Large intestine (tissue), 3 donors: ENCODE results near the gene LPIN2. TPM values are rescaled to one million over a fixed set of nuclear protein-coding genes. Genes with fewer than 3 reads are reported as not detected.
"Not testable (repeated sequence)": the region's sequence is repeated elsewhere in the genome, so short reads cannot be mapped to it uniquely, and the experiment has no call there.

ENCODE experiments used
- DNase-seq, 2 donors: peaks; one replicate each; pipeline versions ENCODE4 v3.0.0 to v3.0.0-alpha.2; 2013
- H3K27ac ChIP-seq: one replicate; pipeline ENCODE4 v1.5.1; 2013; ENCODE audit warnings: low read length
- H3K27me3 ChIP-seq: 2 replicates; pipeline ENCODE4 v1.6.1; 2013; ENCODE audit warnings: low read length; ENCODE audit not compliant: control insufficient read depth, insufficient read depth
- H3K36me3 ChIP-seq: 2 replicates; pipeline ENCODE4 v1.6.1; 2013; ENCODE audit warnings: low read length; ENCODE audit not compliant: control insufficient read depth, insufficient read depth
- H3K4me1 ChIP-seq: one replicate; pipeline ENCODE4 v1.6.1; 2013; ENCODE audit warnings: low read length; ENCODE audit not compliant: control insufficient read depth, insufficient read depth
- H3K4me3 ChIP-seq: one replicate; pipeline ENCODE4 v1.5.1; 2013; ENCODE audit warnings: low read length
- H3K9me3 ChIP-seq: one replicate; pipeline ENCODE4 v1.6.1; 2013; ENCODE audit warnings: mild to moderate bottlenecking, low read depth, low read length, moderate library complexity; ENCODE audit not compliant: control insufficient read depth
- WGBS: methylation state at CpG from one replicate; pipeline ENCODE4 v1.1.5; 2013; ENCODE audit warnings: low lambda C conversion rate; ENCODE audit not compliant: insufficient coverage; 5-methylcytosine and 5-hydroxymethylcytosine counted together
- polyA plus RNA-seq: library from polyadenylated mRNA; unstranded; fragments of 120-200 nt; gene quantifications from one replicate; pipeline ENCODE4 v1.2.1, GENCODE V29; 2013

LPIN2 gene
- polyA plus RNA-seq, 1 donor: 54.1 TPM

GRCh38 chr18:3008541-3008940 lies 4.4 kb downstream of the LPIN2 start:
- Histone ChIP-seq H3K27me3 (no peaks in the 10 kb centered on the region), H3K4me1 (peaks cover 12% of the 10 kb centered on the region), H3K27ac (no peak overlapping the region), H3K9me3 (no peaks in the 10 kb centered on the region), H3K4me3 (no peak overlapping the region), H3K36me3 (peaks cover 39% of the 10 kb centered on the region)
- 93% methylated on average over 2 of the region's 4 CpGs for WGBS
- no peak for DNase-seq

- H3K4me1 ChIP-seq: peaks cover 12% of the 10 kb centered on the region
- H3K27me3 ChIP-seq: no peaks in the 10 kb centered on the region
- 70% methylated on average over 3 of the region's 3 CpGs for WGBS
- H3K36me3 ChIP-seq: peaks cover 42% of the 10 kb centered on the region
- DNase-seq: no peak
- H3K9me3 ChIP-seq: no peaks in the 10 kb centered on the region
- no peak overlapping the region for H3K4me3 ChIP-seq
- H3K27ac ChIP-seq: no peak overlapping the region
Measured at GRCh38 chr18:3007491-3007890, 5.5 kb downstream of the LPIN2 start.

- Histone ChIP-seq H3K9me3 (no peaks in the 10 kb centered on the region), H3K27ac (no peak overlapping the region), H3K4me1 (no peaks in the 10 kb centered on the region), H3K27me3 (no peaks in the 10 kb centered on the region), H3K4me3 (no peak overlapping the region), H3K36me3 (peaks cover 36% of the 10 kb centered on the region)
- no peak for DNase-seq
- no CpG with 5 or more reads among the region's 6 CpGs for WGBS
Measured at GRCh38 chr18:3005462-3005861, 7.5 kb downstream of the LPIN2 start.

GRCh38 chr18:3003766-3004165 lies 9.2 kb downstream of the LPIN2 start:
- H3K4me1 ChIP-seq, H3K27ac ChIP-seq, DNase-seq, H3K4me3 ChIP-seq, H3K9me3 ChIP-seq, H3K27me3 ChIP-seq: not testable (repeated sequence)
- peaks cover 29% of the 10 kb centered on the region for H3K36me3 ChIP-seq
- no CpG with 5 or more reads among the region's 8 CpGs for WGBS

GRCh38 chr18:3002732-3003131 lies 10.2 kb downstream of the LPIN2 start:
- no peak overlapping the region for H3K4me3 ChIP-seq
- H3K4me1 ChIP-seq: peaks cover 3% of the 10 kb centered on the region
- no peaks in the 10 kb centered on the region for H3K27me3 ChIP-seq
- DNase-seq: peak in 1 of 2 donors; percentile 34
- whole genome bisulfite sequencing: 43% methylated on average over 2 of the region's 5 CpGs
- H3K36me3 ChIP-seq: peaks cover 21% of the 10 kb centered on the region
- no peaks in the 10 kb centered on the region for H3K9me3 ChIP-seq
- H3K27ac ChIP-seq: no peak overlapping the region

GRCh38 chr18:2998644-2999043 lies 14.3 kb downstream of the LPIN2 start:
- no peak overlapping the region for H3K27ac ChIP-seq
- H3K27me3 ChIP-seq: no peaks in the 10 kb centered on the region
- no peak for DNase-seq
- 87% methylated on average over 3 of the region's 3 CpGs for WGBS
- H3K4me1 ChIP-seq: peaks cover 9% of the 10 kb centered on the region
- H3K9me3 ChIP-seq: no peaks in the 10 kb centered on the region
- no peak overlapping the region for H3K4me3 ChIP-seq
- H3K36me3 ChIP-seq: peaks cover 7% of the 10 kb centered on the region

GRCh38 chr18:2997846-2998564 lies 14.9 kb downstream of the LPIN2 start:
- Histone ChIP-seq H3K4me3 (no peak overlapping the region), H3K9me3 (no peaks in the 10 kb centered on the region), H3K4me1 (peaks cover 9% of the 10 kb centered on the region), H3K36me3 (peaks cover 5% of the 10 kb centered on the region), H3K27me3 (no peaks in the 10 kb centered on the region), H3K27ac (no peak overlapping the region)
- no peak for DNase-seq
- no CpG with 5 or more reads among the region's 4 CpGs for WGBS

- Histone ChIP-seq H3K4me3 (no peak overlapping the region), H3K4me1 (peaks cover 9% of the 10 kb centered on the region), H3K27me3 (no peaks in the 10 kb centered on the region), H3K36me3 (peaks cover 4% of the 10 kb centered on the region), H3K27ac (no peak overlapping the region), H3K9me3 (no peaks in the 10 kb centered on the region)
- no peak for DNase-seq
Measured at GRCh38 chr18:2997429-2997828, 15.5 kb downstream of the LPIN2 start.

GRCh38 chr18:2994603-2995432 lies 18.1 kb downstream of the LPIN2 start:
- no peak overlapping the region for H3K4me3 ChIP-seq
- H3K27me3 ChIP-seq: no peaks in the 10 kb centered on the region
- H3K36me3 ChIP-seq: no peaks in the 10 kb centered on the region
- no CpG with 5 or more reads among the region's 6 CpGs for WGBS
- H3K27ac ChIP-seq: peak overlapping the region; percentile 32
- no peaks in the 10 kb centered on the region for H3K9me3 ChIP-seq
- DNase-seq: no peak
- peaks cover 9% of the 10 kb centered on the region for H3K4me1 ChIP-seq

- H3K27ac ChIP-seq: no peak overlapping the region
- 100% methylated on average over 1 of the region's 2 CpGs for whole genome bisulfite sequencing
- H3K4me1 ChIP-seq: peaks cover 9% of the 10 kb centered on the region
- no peaks in the 10 kb centered on the region for H3K27me3 ChIP-seq
- no peak overlapping the region for H3K4me3 ChIP-seq
- H3K9me3 ChIP-seq: no peaks in the 10 kb centered on the region
- no peaks in the 10 kb centered on the region for H3K36me3 ChIP-seq
- DNase-seq: no peak
Measured at GRCh38 chr18:2994020-2994589, 18.8 kb downstream of the LPIN2 start.
